Heart left ventricle (tissue), 13 donors: Measurements from ENCODE around the gene SH2D4B.
A peak's percentile ranks its signal among the peaks of the same experiment; 100 is the strongest.

ENCODE experiments used
- CTCF ChIP-seq, 12 donors: fragments of 200-600 bp; sonication (generic) in 4 of 12; IDR thresholded peaks; one replicate each; pipeline versions ENCODE4 v1.5.0 to v1.8.0; 2018 to 2022; ENCODE audit warnings: antibody characterized with exemption in 12 of 12, mild to moderate bottlenecking in 5 of 12
- POLR2A ChIP-seq, 2 donors: fragments of 450-650 bp; IDR thresholded peaks; one replicate each; pipeline ENCODE4 v1.6.1; 2017; ENCODE audit warnings: antibody characterized with exemption in 2 of 2, mild to moderate bottlenecking in 2 of 2, moderate library complexity in 2 of 2
- donor health status: ischemic (EF 13 %, LVEDD 7.1; RV severe dilation, severe dysfunction).
- donor health status: DM: no; HTN: yes; CAD: no.
- donor health status: DM: no; HTN: no; CAD: no.
- donor health status: ischemic (EF 25% LVEDD 6.9; RV normal size, moderate dysfunction).
- donor health status: ischemic (EF 25% LVEDD 5.7; RV mildly dilated, moderate dysfunction).
- donor health status: ischemic (EF 35%, LVEDD 5.7; RV mildly dilated, moderate dysfunction).
- donor health status: nonischemic (EF 11% LVEDD 7.7; RV severe dilation, severe dysfunction).
- donor health status: DM: yes; HTN: yes; CAD: no.
- donor health status: PGD.
- donor health status: ischemic (EF 29% LVEDD 5.4; RV normal size, mild dysfunction).
- donor health status: nonischemic (EF 23%, LVEDD 6.1; RV moderate dilation, normal function).

GRCh38 chr10:80535671-80536360 is 1.9 kb upstream of the SH2D4B start:
- TF ChIP-seq POLR2A (IDR thresholded peaks at IDR 0.05) (peak in 1 of 2 donors; percentile 20), CTCF (IDR thresholded peaks at IDR 0.05) (peak; percentile 57 to 81 (median 65))
